ENCODE measurements around the gene EPC2.
A peak's percentile ranks its signal among the peaks of the same experiment; 100 is the strongest.

- no peak for TF ChIP-seq EGR1 (IDR thresholded peaks at IDR 0.05; ENCODE audit: low read depth)
- TF ChIP-seq, protein P1, sequence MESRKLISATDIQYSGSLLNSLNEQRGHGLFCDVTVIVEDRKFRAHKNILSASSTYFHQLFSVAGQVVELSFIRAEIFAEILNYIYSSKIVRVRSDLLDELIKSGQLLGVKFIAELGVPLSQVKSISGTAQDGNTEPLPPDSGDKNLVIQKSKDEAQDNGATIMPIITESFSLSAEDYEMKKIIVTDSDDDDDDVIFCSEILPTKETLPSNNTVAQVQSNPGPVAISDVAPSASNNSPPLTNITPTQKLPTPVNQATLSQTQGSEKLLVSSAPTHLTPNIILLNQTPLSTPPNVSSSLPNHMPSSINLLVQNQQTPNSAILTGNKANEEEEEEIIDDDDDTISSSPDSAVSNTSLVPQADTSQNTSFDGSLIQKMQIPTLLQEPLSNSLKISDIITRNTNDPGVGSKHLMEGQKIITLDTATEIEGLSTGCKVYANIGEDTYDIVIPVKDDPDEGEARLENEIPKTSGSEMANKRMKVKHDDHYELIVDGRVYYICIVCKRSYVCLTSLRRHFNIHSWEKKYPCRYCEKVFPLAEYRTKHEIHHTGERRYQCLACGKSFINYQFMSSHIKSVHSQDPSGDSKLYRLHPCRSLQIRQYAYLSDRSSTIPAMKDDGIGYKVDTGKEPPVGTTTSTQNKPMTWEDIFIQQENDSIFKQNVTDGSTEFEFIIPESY (IDR thresholded peaks at IDR 0.05; ENCODE audit: extremely low read depth, insufficient replicate concordance, low read length): no peak
- TF ChIP-seq SP1 (IDR thresholded peaks at IDR 0.05; ENCODE audit: low read depth): no peak
- TF ChIP-seq, protein P2, sequence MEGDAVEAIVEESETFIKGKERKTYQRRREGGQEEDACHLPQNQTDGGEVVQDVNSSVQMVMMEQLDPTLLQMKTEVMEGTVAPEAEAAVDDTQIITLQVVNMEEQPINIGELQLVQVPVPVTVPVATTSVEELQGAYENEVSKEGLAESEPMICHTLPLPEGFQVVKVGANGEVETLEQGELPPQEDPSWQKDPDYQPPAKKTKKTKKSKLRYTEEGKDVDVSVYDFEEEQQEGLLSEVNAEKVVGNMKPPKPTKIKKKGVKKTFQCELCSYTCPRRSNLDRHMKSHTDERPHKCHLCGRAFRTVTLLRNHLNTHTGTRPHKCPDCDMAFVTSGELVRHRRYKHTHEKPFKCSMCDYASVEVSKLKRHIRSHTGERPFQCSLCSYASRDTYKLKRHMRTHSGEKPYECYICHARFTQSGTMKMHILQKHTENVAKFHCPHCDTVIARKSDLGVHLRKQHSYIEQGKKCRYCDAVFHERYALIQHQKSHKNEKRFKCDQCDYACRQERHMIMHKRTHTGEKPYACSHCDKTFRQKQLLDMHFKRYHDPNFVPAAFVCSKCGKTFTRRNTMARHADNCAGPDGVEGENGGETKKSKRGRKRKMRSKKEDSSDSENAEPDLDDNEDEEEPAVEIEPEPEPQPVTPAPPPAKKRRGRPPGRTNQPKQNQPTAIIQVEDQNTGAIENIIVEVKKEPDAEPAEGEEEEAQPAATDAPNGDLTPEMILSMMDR (IDR thresholded peaks at IDR 0.05 in 2 of 3, conservative IDR thresholded peaks at IDR 0.05 in 1 of 3; ENCODE audit: borderline replicate concordance in 1 of 3, insufficient read depth in 1 of 3, low read depth in 2 of 3, low read length in 2 of 3): peak in 2 of 3 experiments; percentile 25 to 30; a peak in 2 of 6 replicates
- TF ChIP-seq RAD21 (IDR thresholded peaks at IDR 0.05; ENCODE audit: low read depth): no peak
- TF ChIP-seq CBX3 (IDR thresholded peaks at IDR 0.05; ENCODE audit: low read depth): no peak
- no peak for TF ChIP-seq CEBPB (IDR thresholded peaks at IDR 0.05; ENCODE audit: low read depth)
- TF ChIP-seq POLR2A (IDR thresholded peaks at IDR 0.05; ENCODE audit: borderline replicate concordance, extremely low read depth, insufficient read depth, insufficient read length): no peak
- no peak for TF ChIP-seq TCF7L2 (IDR thresholded peaks at IDR 0.05; ENCODE audit: borderline replicate concordance, extremely low read depth, insufficient read depth, insufficient read length)
These were observed 185.1 kb downstream of the EPC2 start for GRCh38 chr2:148829618-148830017.

Measured in HCT116 (cell line).